Endodermal cell (in vitro differentiated cells): ENCODE data around the gene MVD. TPM values are rescaled to one million over a fixed set of nuclear protein-coding genes. Genes with fewer than 3 reads are reported as not detected.
A peak's percentile ranks its signal among the peaks of the same experiment; 100 is the strongest.

Source experiments
- DNase-seq: peaks from one replicate; pipeline ENCODE4 v3.0.0-alpha.2; 2017
- H3K27ac ChIP-seq: 2 replicates; pipeline ENCODE4 v1.5.1; 2013; ENCODE audit warnings: mild to moderate bottlenecking, low read depth, low read length, moderate library complexity
- H3K27me3 ChIP-seq: 2 replicates; pipeline ENCODE4 v1.6.1; 2013; ENCODE audit warnings: mild to moderate bottlenecking, low read length, moderate library complexity; ENCODE audit not compliant: insufficient read depth, control insufficient read depth, poor library complexity, severe bottlenecking
- H3K36me3 ChIP-seq: 2 replicates; pipeline ENCODE4 v1.7.0; 2013; ENCODE audit warnings: mild to moderate bottlenecking, low read length, moderate library complexity; ENCODE audit not compliant: control insufficient read depth, insufficient read depth
- H3K4me1 ChIP-seq: one replicate; pipeline ENCODE4 v1.7.0; 2013; ENCODE audit warnings: low read length; ENCODE audit not compliant: control insufficient read depth, insufficient read depth
- H3K4me3 ChIP-seq: 2 replicates; pipeline ENCODE4 v1.5.1; 2013; ENCODE audit warnings: mild to moderate bottlenecking, low read length, moderate library complexity
- H3K9ac ChIP-seq: 2 replicates; pipeline ENCODE4 v1.6.1; 2013; ENCODE audit warnings: mild to moderate bottlenecking, low read length, moderate library complexity; ENCODE audit not compliant: poor library complexity, severe bottlenecking; ENCODE audit errors: extremely low read depth
- H3K9me3 ChIP-seq: 2 replicates; pipeline ENCODE4 v1.6.1; 2013; ENCODE audit warnings: mild to moderate bottlenecking, low read length, moderate library complexity; ENCODE audit not compliant: control insufficient read depth
- H3K27ac Mint-ChIP-seq: 2 replicates; pipeline ENCODE4 v1.8.0; 2020; ENCODE audit warnings: mixed read lengths
- H3K27me3 Mint-ChIP-seq: 2 replicates; pipeline ENCODE4 v1.8.0; 2021; ENCODE audit warnings: mild to moderate bottlenecking, mixed read lengths; ENCODE audit not compliant: insufficient read depth
- H3K36me3 Mint-ChIP-seq: 2 replicates; pipeline ENCODE4 v1.8.0; 2020; ENCODE audit warnings: low read depth, mixed read lengths
- H3K4me1 Mint-ChIP-seq: 2 replicates; pipeline ENCODE4 v1.8.0; 2020; ENCODE audit warnings: mixed read lengths
- H3K4me3 Mint-ChIP-seq: 2 replicates; pipeline ENCODE4 v1.8.0; 2020; ENCODE audit warnings: mild to moderate bottlenecking, moderate library complexity, mixed read lengths
- H3K9me3 Mint-ChIP-seq: 2 replicates; pipeline ENCODE4 v1.8.0; 2020; ENCODE audit warnings: mild to moderate bottlenecking, mixed read lengths
- WGBS, 2 experiments: methylation state at CpG; one replicate each; pipeline versions ENCODE4 v1.1.5 to v1.1.7; 2013; ENCODE audit warnings: missing lambda C conversion rate in 2 of 2, mixed read lengths in 1 of 2; ENCODE audit not compliant: insufficient coverage in 1 of 2, insufficient read length in 1 of 2; 5-methylcytosine and 5-hydroxymethylcytosine counted together
- total RNA-seq, 2 donors: library from RNA; stranded (reverse); fragmentation: NEBNext Ultra II Directional in 1 of 2; extraction: Animal tissue kit (Norgen Biotek cat#: 25700) in 1 of 2; gene quantifications; 2 replicates in 1 of 2; 3 replicates in 1 of 2; pipeline ENCODE4 v1.2.1, GENCODE V29; 2021
- TF ChIP-seq, protein P1 (sequence below): fragments of 200-600 bp; sonication (generic); conservative IDR thresholded peaks from 2 replicates; pipeline ENCODE4 v1.5.0; 2021; ENCODE audit warnings: antibody characterized with exemption, mild to moderate bottlenecking

The MVD gene
- total RNA-seq, 2 donors from 2014 or later, result 79.8 to 81.4 TPM

DNA sequence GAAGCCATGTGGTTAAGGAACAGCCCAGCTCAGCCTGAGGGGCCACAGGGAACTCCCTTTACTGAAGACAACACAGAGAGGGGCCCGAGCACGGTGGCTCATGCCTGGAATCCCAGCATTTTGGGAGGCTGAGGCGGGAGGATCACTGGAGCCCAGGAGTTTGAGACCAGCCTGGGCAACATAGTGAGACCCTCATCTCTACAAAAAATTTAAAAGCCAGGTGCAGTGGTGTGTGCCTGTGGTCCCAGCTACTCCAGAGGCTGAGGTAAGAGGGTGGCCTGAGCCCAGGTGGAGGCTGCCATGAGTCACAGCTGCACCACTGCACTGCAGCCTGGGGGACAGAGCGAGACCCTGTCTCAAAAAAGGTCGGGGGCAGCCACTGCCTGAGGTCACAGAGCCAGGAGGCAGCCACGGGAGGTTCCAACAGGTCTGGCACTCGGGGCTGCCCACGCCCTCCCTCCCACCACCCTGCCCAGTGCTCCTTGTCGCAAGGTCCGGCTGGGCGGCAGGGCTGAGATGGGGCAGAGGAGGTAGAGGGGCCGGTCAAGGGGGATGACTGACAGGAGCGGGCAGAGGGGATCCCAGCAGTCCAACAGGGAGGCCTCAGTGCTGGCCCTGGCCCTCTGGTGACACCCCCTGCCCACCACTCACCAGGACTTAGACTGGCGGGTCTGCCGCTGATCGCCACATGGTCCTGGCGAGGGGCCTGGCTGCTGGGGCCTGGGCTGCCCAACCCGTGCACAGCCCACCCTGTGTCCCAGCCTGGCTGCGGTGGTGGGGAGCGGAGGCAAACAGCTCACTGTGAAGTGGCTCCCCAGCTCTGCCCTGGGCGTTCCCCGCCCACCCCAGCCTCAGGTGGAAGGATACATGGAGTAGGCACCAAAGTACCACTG lies 15.5 kb downstream of the MVD start:
- TF ChIP-seq, protein P1, sequence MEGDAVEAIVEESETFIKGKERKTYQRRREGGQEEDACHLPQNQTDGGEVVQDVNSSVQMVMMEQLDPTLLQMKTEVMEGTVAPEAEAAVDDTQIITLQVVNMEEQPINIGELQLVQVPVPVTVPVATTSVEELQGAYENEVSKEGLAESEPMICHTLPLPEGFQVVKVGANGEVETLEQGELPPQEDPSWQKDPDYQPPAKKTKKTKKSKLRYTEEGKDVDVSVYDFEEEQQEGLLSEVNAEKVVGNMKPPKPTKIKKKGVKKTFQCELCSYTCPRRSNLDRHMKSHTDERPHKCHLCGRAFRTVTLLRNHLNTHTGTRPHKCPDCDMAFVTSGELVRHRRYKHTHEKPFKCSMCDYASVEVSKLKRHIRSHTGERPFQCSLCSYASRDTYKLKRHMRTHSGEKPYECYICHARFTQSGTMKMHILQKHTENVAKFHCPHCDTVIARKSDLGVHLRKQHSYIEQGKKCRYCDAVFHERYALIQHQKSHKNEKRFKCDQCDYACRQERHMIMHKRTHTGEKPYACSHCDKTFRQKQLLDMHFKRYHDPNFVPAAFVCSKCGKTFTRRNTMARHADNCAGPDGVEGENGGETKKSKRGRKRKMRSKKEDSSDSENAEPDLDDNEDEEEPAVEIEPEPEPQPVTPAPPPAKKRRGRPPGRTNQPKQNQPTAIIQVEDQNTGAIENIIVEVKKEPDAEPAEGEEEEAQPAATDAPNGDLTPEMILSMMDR, result no peak
- WGBS, 2 experiments, result 93% methylated on average over 9 to 22 of the region's 22 CpGs

DNA sequence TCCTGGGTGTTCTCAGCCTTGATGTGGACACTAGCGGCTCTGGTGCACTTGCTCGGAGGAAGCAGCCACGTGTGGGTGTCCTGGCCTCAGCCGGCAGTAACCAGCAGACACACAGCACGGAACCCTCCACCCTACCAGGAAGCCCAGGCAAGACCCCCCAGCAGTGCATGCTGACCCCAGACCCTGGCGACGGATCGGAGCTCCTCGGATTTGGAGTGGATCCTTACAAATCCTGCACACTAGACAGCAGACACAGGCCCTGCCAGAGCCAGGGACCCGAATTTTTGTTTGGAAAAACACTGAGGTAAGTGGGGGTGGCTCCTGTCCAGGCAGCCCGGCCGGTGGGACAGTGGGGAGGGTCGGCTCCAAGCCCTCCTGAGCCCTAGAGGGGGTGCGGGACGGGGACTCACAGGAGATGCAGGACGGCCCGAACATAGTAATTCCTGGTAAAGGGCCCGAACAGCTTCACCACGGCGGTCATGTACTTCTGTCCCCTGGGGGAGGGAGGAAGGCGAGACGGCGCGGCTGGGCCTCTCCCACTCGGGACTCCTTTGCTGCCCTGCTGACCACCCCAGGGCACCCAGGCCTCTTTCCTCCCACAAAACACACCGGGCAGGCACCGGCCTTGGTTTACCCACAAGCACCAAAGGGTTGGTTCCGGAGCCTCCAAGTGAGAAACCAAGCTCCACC lies 16.4 kb downstream of the MVD start:
- DNase-seq, result no peak

More for the DNA sequence above, 15.5 kb downstream of the MVD start:
- Mint-ChIP-seq H3K36me3 (peaks cover 16% of the 10 kb centered on the region), H3K27me3 (no peaks in the 10 kb centered on the region), H3K9me3 (no peaks in the 10 kb centered on the region), H3K4me3 (no peak overlapping the region), H3K4me1 (peaks cover 5% of the 10 kb centered on the region), H3K27ac (no peak overlapping the region)
- Histone ChIP-seq H3K36me3 (peaks cover 3% of the 10 kb centered on the region), H3K9ac (no peak overlapping the region), H3K27me3 (no peaks in the 10 kb centered on the region), H3K4me1 (peaks cover 5% of the 10 kb centered on the region), H3K27ac (no peak overlapping the region), H3K4me3 (no peak overlapping the region), H3K9me3 (no peaks in the 10 kb centered on the region)
- DNase-seq, result no peak

DNA sequence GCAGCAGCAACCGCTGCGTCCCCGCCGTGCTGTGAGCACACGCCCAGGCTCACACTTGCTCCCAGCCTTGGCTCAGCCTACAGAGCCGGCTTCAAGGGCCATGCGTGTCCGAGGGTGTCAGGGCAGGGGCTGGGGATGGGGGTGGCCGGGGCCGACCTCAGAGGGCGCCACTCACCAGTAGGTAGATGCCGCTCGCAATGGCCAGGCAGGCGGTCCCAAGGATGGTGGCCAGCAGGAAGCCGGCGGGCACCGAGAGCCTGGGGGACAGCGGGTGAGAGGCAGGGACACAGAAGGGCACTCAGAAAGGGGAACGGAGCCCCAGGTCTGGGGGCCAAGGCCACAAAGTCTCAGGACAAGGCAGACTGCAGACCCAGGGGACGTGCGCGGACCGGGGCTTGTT lies 16.9 kb downstream of the MVD start:
- WGBS, 2 experiments, result 92% methylated on average over 20 to 23 of the region's 23 CpGs
- H3K9me3 Mint-ChIP-seq, result no peaks in the 10 kb centered on the region
- peak overlapping the region; percentile 24 for H3K27ac ChIP-seq
- no peak overlapping the region for H3K4me3 ChIP-seq
- H3K4me3 Mint-ChIP-seq, result no peak overlapping the region
- TF ChIP-seq, protein P1, result no peak
- peaks cover 16% of the 10 kb centered on the region for H3K36me3 Mint-ChIP-seq
- H3K27ac Mint-ChIP-seq, result no peak overlapping the region
- H3K9ac ChIP-seq, result no peak overlapping the region
- peaks cover 3% of the 10 kb centered on the region for H3K36me3 ChIP-seq
- H3K4me1 Mint-ChIP-seq, result peaks cover 5% of the 10 kb centered on the region
- H3K9me3 ChIP-seq, result no peaks in the 10 kb centered on the region
- DNase-seq, result no peak
- no peaks in the 10 kb centered on the region for H3K27me3 Mint-ChIP-seq
- H3K27me3 ChIP-seq, result no peaks in the 10 kb centered on the region
- H3K4me1 ChIP-seq, result no peaks in the 10 kb centered on the region

More for the DNA sequence above, 16.4 kb downstream of the MVD start:
- Mint-ChIP-seq H3K36me3 (peaks cover 16% of the 10 kb centered on the region), H3K4me3 (no peak overlapping the region), H3K9me3 (no peaks in the 10 kb centered on the region), H3K4me1 (peaks cover 5% of the 10 kb centered on the region), H3K27me3 (no peaks in the 10 kb centered on the region), H3K27ac (no peak overlapping the region)
- 92 to 93% methylated on average over 13 to 28 of the region's 28 CpGs for WGBS, 2 experiments
- Histone ChIP-seq H3K27me3 (no peaks in the 10 kb centered on the region), H3K4me1 (peaks cover 4% of the 10 kb centered on the region), H3K9me3 (no peaks in the 10 kb centered on the region), H3K4me3 (no peak overlapping the region), H3K36me3 (peaks cover 3% of the 10 kb centered on the region), H3K27ac (peak overlapping the region; percentile 24), H3K9ac (no peak overlapping the region)
- TF ChIP-seq, protein P1, result no peak
